K562 (cell line): ENCODE measurements around the gene ARHGAP26. TPM values are rescaled to one million over a fixed set of nuclear protein-coding genes. Genes with fewer than 3 reads are reported as not detected.

ENCODE experiments used
- ADNP ChIP-seq: fragments of 200-800 bp; sonication (Bioruptor generic); IDR thresholded peaks from 2 replicates; pipeline ENCODE4 v1.6.1; 2016; ENCODE audit warnings: missing genetic modification characterization, missing compliant biosample characterization
- CGGBP1 ChIP-seq: fragments of 250-450 bp; sonication (Bioruptor Pico); IDR thresholded peaks from 2 replicates; pipeline ENCODE4 v1.9.0; 2021; ENCODE audit warnings: mild to moderate bottlenecking
- CREB3L1 ChIP-seq: fragments of 450-650 bp; IDR thresholded peaks from 2 replicates; pipeline ENCODE4 v1.6.1; 2014; ENCODE audit warnings: low read depth, mild to moderate bottlenecking, moderate library complexity, borderline replicate concordance
- MYC ChIP-seq, 2 experiments: fragments of 250-450 bp in 1 of 2; sonication (Bioruptor Pico) in 1 of 2; IDR thresholded peaks; 2 replicates each; pipeline versions ENCODE4 v1.5.1 to v1.6.1; 2012 to 2021; ENCODE audit warnings: low read depth in 2 of 2, borderline replicate concordance in 1 of 2, improper control_type of control experiment in 1 of 2, low read length in 1 of 2, mild to moderate bottlenecking in 1 of 2, moderate library complexity in 1 of 2
- NCOA6 ChIP-seq: fragments of 450-650 bp; IDR thresholded peaks from 2 replicates; pipeline ENCODE4 v1.6.1; 2017; ENCODE audit warnings: mild to moderate bottlenecking
- NR4A1 ChIP-seq, 2 experiments: fragments of 250-450 bp in 1 of 2; fragments of 450-650 bp in 1 of 2; sonication (Bioruptor Pico) in 1 of 2; IDR thresholded peaks; 2 replicates each; pipeline versions ENCODE4 v1.4.0 to v1.6.1; 2016 to 2020; ENCODE audit warnings: mild to moderate bottlenecking in 2 of 2, missing compliant biosample characterization in 1 of 2, missing genetic modification characterization in 1 of 2, moderate library complexity in 1 of 2
- RERE ChIP-seq: sonication (generic); formaldehyde crosslinking; IDR thresholded peaks from 2 replicates; pipeline ENCODE4 v1.8.0; 2023; ENCODE audit warnings: missing genetic modification reagents, mild to moderate bottlenecking, borderline replicate concordance
- SMAD3 ChIP-seq: fragments of 450-650 bp; formaldehyde crosslinking; conservative IDR thresholded peaks from 2 replicates; pipeline ENCODE4 v1.4.0; 2020; ENCODE audit warnings: mild to moderate bottlenecking
- SP1 ChIP-seq: sonication (generic); formaldehyde crosslinking; IDR thresholded peaks from 2 replicates; pipeline ENCODE4 v1.8.1; 2022; ENCODE audit warnings: mild to moderate bottlenecking, missing genetic modification reagents
- SRSF3 ChIP-seq: fragments of 200-400 bp; formaldehyde crosslinking; IDR thresholded peaks from 2 replicates; pipeline ENCODE4 v1.6.1; 2016; ENCODE audit warnings: mild to moderate bottlenecking, low read length, moderate library complexity; ENCODE audit not compliant: insufficient read depth
- USF2 ChIP-seq: sonication (generic); formaldehyde crosslinking; IDR thresholded peaks from 2 replicates; pipeline ENCODE4 v1.5.0; 2020; ENCODE audit warnings: missing genetic modification reagents
- ZNF511 ChIP-seq: sonication (generic); formaldehyde crosslinking; IDR thresholded peaks from 2 replicates; pipeline ENCODE4 v1.8.0; 2022; ENCODE audit warnings: mild to moderate bottlenecking, missing genetic modification reagents
- ZNF589 ChIP-seq: fragments of 200-800 bp; sonication (Bioruptor generic); IDR thresholded peaks from 2 replicates; pipeline ENCODE4 v1.6.1; 2016; ENCODE audit warnings: low read depth, missing genetic modification characterization, missing compliant biosample characterization
- ZNF717 ChIP-seq: fragments of 250-450 bp; sonication (Bioruptor Pico); IDR thresholded peaks from 2 replicates; pipeline ENCODE4 v1.5.0; 2021
- ZNF76 ChIP-seq: fragments of 250-450 bp; sonication (Bioruptor Pico); IDR thresholded peaks from 2 replicates; pipeline ENCODE4 v1.4.0; 2020; ENCODE audit warnings: mild to moderate bottlenecking, moderate library complexity, borderline replicate concordance
- polyA plus RNA-seq, 8 experiments: library from polyadenylated mRNA; depleted of rRNA in 4 of 8; stranded (reverse) in 5 of 8; unstranded in 3 of 8; fragments of >200 nt; fragmentation: Nextera tagmentation in 2 of 8; fragmentation: Illumina TruSeq in 1 of 8; extraction: Ambion mirVana in 2 of 8; extraction: Trizol in 1 of 8; gene quantifications; 2 replicates each; pipeline versions ENCODE4 v1.2.1 to v1.2.3, GENCODE V29; 2011 to 2014; ENCODE audit warnings: inconsistent platforms in 1 of 8, missing spikeins in 1 of 8
- total RNA-seq, 7 experiments: library from RNA; depleted of rRNA in 6 of 7; stranded (reverse); fragments of >200 nt in 6 of 7; fragmentation: Illumina TruSeq in 2 of 7; extraction: Trizol in 2 of 7; gene quantifications; 2 replicates each; pipeline versions ENCODE4 v1.2.1 to v1.2.3, GENCODE V29; 2011 to 2021; ENCODE audit warnings: low replicate concordance in 1 of 7

Gene ARHGAP26
- total and polyA plus RNA-seq, 9 of the 15 experiments (the other 6 are each of a cell fraction or from before 2014, with no cell fraction given): 0.13 to 1.1 (median 0.55) TPM

GRCh38 chr5:143245929-143246561 lies 475.9 kb downstream of the ARHGAP26 start (continued):
- peak; percentile 81; the same call in 1 of the 2 replicates for TF ChIP-seq ZNF589
- no peak for TF ChIP-seq SP1
- 0 out of 2 replicates have a peak, but pooled peaks have one; percentile 38 for TF ChIP-seq ADNP (tag)
- TF ChIP-seq USF2: no peak
- TF ChIP-seq ZNF717 (CRISPR knock-in tag): no peak
- no peak for TF ChIP-seq RERE (CRISPR knock-in tag)
- TF ChIP-seq CREB3L1: no peak
- no peak for TF ChIP-seq CGGBP1
- no peak for TF ChIP-seq ZNF511 (CRISPR knock-in tag)
- TF ChIP-seq MYC (IDR thresholded peaks at IDR 0.05; ENCODE audit: low read depth, low read length): peak; percentile 43; the same call in 1 of the 2 replicates
- TF ChIP-seq MYC (CRISPR knock-in tag; IDR thresholded peaks at IDR 0.05; ENCODE audit: borderline replicate concordance, low read depth): no peak
- 0 out of 2 replicates have a peak, but pooled peaks have one; percentile 42 for TF ChIP-seq ZNF76 (CRISPR knock-in tag)
- TF ChIP-seq NCOA6: no peak
- 0 out of 2 replicates have a peak, but pooled peaks have one; percentile 30 for TF ChIP-seq NR4A1 (CRISPR knock-in tag; IDR thresholded peaks at IDR 0.05)
- TF ChIP-seq NR4A1 (tag; IDR thresholded peaks at IDR 0.05): peak; percentile 55; the same call in 1 of the 2 replicates
- TF ChIP-seq SMAD3 (CRISPR knock-in tag): no peak
- TF ChIP-seq SRSF3: no peak
